Left lung (tissue), 10 donors: ENCODE data around the gene SLC22A12. TPM values are rescaled to one million over a fixed set of nuclear protein-coding genes. Genes with fewer than 3 reads are reported as not detected.

Experiments
- ATAC-seq: fragments of 200-7000 bp; cut with Tn5 transposase; one replicate; pipeline ENCODE4 v1.9.1; 2020; ENCODE audit warnings: moderate library complexity
- DNase-seq, 4 donors: peaks; one replicate each; pipeline ENCODE4 v3.0.0-alpha.2; 2013 to 2020
- H3K27ac ChIP-seq, 2 donors: fragments of 200-600 bp; sonication (generic) in 1 of 2; one replicate each; pipeline versions ENCODE4 v1.5.0 to v1.8.0; 2020 to 2021
- H3K27me3 ChIP-seq, 2 donors: fragments of 200-600 bp; sonication (generic) in 1 of 2; one replicate each; pipeline versions ENCODE4 v1.5.0 to v1.8.0; 2020 to 2021
- H3K36me3 ChIP-seq, 2 donors: fragments of 200-600 bp; sonication (generic) in 1 of 2; one replicate each; pipeline versions ENCODE4 v1.5.0 to v1.8.0; 2020 to 2021
- H3K4me1 ChIP-seq, 2 donors: fragments of 200-600 bp; one replicate each; pipeline ENCODE4 v1.8.0; 2021
- H3K4me3 ChIP-seq, 2 donors: fragments of 200-600 bp; sonication (generic) in 1 of 2; one replicate each; pipeline versions ENCODE4 v1.5.0 to v1.8.0; 2020 to 2021; ENCODE audit warnings: mild to moderate bottlenecking in 1 of 2
- H3K9me3 ChIP-seq, 2 donors: fragments of 200-600 bp; sonication (generic) in 1 of 2; one replicate each; pipeline versions ENCODE4 v1.5.0 to v1.8.0; 2020 to 2021
- CTCF ChIP-seq, 2 donors: fragments of 200-600 bp; sonication (generic) in 1 of 2; IDR thresholded peaks; one replicate each; pipeline versions ENCODE4 v1.5.0 to v1.8.0; 2021; ENCODE audit warnings: antibody characterized with exemption in 2 of 2
- intact Hi-C, 2 donors: fragments of 100-400 bp; cut with DNase I; formaldehyde crosslinking; loops; one replicate each; pipeline versions ENCODE4 v1.11.2 to v1.14.2; 2022
- polyA plus RNA-seq, 6 donors: library from polyadenylated mRNA; unstranded; fragments of 120-200 nt; gene quantifications; one replicate each; pipeline ENCODE4 v1.2.1, GENCODE V29; 2013; ENCODE audit not compliant: insufficient read length in 6 of 6
- total RNA-seq, 2 donors: library from RNA; stranded (reverse); fragmentation: NEBNext Ultra II Directional; extraction: Animal tissue kit (Norgen Biotek cat#: 25700); gene quantifications; one replicate each; pipeline ENCODE4 v1.2.1, GENCODE V29; 2021
- donor health status: DM: no; HTN: yes; CAD: no.
- donor health status: DM: no; HTN: no; CAD: no.

Gene SLC22A12
- total and polyA plus RNA-seq, 8 donors: not detected

- Histone ChIP-seq H3K27ac (no peak overlapping the region), H3K4me3 (no peak overlapping the region), H3K4me1 (no peaks in the 10 kb centered on the region), H3K9me3 (no peaks in the 10 kb centered on the region), H3K27me3 (peaks cover 0 to 14% of the 10 kb centered on the region in 2 donors), H3K36me3 (no peaks in the 10 kb centered on the region)
- TF ChIP-seq CTCF (IDR thresholded peaks at IDR 0.05): no peak
- intact Hi-C loops: no loop called here
- no peak for ATAC-seq
- DNase-seq: no peak
Observed at GRCh38 chr11:64598106-64598796, 7.2 kb downstream of the SLC22A12 start.

GRCh38 chr11:64598797-64599697 lies 8.0 kb downstream of the SLC22A12 start:
- Histone ChIP-seq H3K27me3 (peaks cover 0 to 14% of the 10 kb centered on the region in 2 donors), H3K27ac (no peak overlapping the region), H3K36me3 (no peaks in the 10 kb centered on the region), H3K4me1 (no peaks in the 10 kb centered on the region), H3K4me3 (no peak overlapping the region), H3K9me3 (no peaks in the 10 kb centered on the region)
- TF ChIP-seq CTCF (IDR thresholded peaks at IDR 0.05): no peak
- intact Hi-C loops: no loop called here
- ATAC-seq (no peak), DNase-seq (peak in 1 of 4 donors; percentile 70)

GRCh38 chr11:64599698-64600211 lies 8.7 kb downstream of the SLC22A12 start:
- Histone ChIP-seq H3K27ac (no peak overlapping the region), H3K36me3 (no peaks in the 10 kb centered on the region), H3K4me1 (no peaks in the 10 kb centered on the region), H3K9me3 (no peaks in the 10 kb centered on the region), H3K4me3 (no peak overlapping the region), H3K27me3 (peaks cover 0 to 14% of the 10 kb centered on the region in 2 donors)
- intact Hi-C loops: no loop called here
- ATAC-seq: no peak
- TF ChIP-seq CTCF (IDR thresholded peaks at IDR 0.05): no peak
- peak in 1 of 4 donors; percentile 63 for DNase-seq

- H3K4me3 ChIP-seq: no peak overlapping the region
- H3K4me1 ChIP-seq: no peaks in the 10 kb centered on the region
- no peak for ATAC-seq
- H3K27ac ChIP-seq: no peak overlapping the region
- no peak for TF ChIP-seq CTCF (IDR thresholded peaks at IDR 0.05)
- intact Hi-C loops: no loop called here
- no peaks in the 10 kb centered on the region for H3K9me3 ChIP-seq
- no peaks in the 10 kb centered on the region for H3K36me3 ChIP-seq
- peaks cover 0 to 20% of the 10 kb centered on the region in 2 donors for H3K27me3 ChIP-seq
- peak in 1 of 4 donors; percentile 51 for DNase-seq
Observed at GRCh38 chr11:64600281-64600992, 9.4 kb downstream of the SLC22A12 start.
